Germinal center (tissue), 1 donor: ENCODE results near the gene SBSN.
"Not testable (repeated sequence)": the region's sequence is repeated elsewhere in the genome, so short reads cannot be mapped to it uniquely, and the experiment has no call there.

Experiments used
- DNase-seq: peaks from one replicate; pipeline ENCODE4 v3.0.0; 2012; ENCODE audit warnings: mixed read lengths, low spot score

The SBSN gene

DNA sequence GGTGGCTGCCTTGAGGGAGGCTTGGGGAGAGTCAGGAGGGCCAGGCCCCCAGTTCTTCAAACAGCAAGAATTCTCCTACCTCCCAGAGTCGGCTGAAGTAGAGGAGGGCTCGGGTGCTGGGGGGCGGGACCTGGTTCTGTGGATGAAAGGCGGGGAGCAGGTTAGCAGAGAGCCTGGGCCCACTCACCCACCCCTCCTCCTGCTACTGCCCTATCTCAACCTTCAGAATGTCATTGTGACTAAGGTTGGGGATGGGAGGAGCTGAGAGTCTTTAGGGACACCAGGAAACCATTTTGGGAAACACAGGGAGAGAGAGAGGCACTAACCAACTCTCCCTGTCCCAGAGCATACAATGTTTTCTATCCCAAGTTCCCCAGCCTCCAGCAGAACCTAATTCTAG lies 25.4 kb downstream of the SBSN start:
- DNase-seq = no peak

DNA sequence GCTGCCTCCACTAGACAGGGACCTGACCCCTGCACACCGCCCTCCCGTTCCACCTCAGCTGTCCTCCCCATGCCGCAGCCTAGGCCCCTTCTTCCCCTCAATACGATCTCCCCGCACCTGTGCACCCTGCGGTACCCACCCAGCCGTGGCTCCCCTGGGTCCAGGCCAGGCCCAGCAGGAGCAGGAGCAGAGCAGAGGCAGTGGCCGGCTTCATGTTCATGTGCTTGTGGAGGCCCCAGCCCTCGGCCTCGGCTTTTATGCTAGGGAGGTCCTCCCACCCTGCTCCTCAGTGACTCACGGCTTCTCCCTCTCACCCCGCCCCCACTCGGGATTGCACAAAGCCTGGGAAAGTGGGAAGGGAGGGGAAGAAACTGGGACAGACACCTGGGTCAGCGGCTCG lies 26.4 kb downstream of the SBSN start:
- no peak for DNase-seq

DNA sequence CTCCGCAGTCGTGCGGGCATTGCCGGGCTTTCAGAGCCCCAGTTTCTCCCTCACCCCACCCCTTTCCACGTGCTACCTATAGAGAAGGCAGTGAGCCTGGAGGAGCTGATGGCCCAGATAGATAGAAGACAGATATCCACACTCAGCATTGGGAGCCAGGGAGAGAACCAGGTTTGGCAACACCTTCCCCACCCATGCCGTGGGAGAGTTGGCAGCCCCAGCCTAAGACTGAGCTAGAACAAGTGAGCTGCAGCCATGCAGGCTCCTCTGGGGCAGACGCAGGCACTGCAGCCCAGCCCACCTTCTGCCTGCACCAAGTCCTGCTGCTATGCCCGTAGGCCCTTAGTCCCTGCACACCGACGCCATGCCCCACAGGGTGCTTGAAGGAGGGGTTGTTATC lies 27.5 kb downstream of the SBSN start:
- DNase-seq = no peak

- no peak for DNase-seq
Measured at GRCh38 chr19:35498984-35499527, 29.1 kb downstream of the SBSN start.

DNA sequence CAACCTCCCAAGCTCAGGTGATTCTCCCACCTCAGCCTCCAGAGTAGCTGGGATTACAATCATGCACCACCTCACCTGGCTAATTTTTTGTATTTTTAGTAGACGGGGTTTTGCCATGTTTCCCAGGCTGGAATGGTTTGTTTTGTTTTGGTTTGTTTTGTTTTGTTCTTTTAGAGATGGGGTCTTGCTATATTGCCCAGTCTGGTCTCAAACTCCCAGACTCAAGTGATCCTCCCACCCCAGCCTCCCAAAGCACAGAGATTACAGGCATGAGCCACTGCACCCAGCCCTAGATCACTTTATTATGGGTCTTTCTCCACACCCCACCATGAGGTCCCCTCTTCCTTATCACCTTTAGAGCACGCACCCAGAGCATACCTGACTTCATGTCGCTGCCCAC lies 29.9 kb downstream of the SBSN start:
- DNase-seq = no peak

- DNase-seq = no peak
Measured at GRCh38 chr19:35497406-35497805, 30.7 kb downstream of the SBSN start.

- DNase-seq = peak; percentile 88
Measured at GRCh38 chr19:35495107-35496064, 32.7 kb downstream of the SBSN start.

DNA sequence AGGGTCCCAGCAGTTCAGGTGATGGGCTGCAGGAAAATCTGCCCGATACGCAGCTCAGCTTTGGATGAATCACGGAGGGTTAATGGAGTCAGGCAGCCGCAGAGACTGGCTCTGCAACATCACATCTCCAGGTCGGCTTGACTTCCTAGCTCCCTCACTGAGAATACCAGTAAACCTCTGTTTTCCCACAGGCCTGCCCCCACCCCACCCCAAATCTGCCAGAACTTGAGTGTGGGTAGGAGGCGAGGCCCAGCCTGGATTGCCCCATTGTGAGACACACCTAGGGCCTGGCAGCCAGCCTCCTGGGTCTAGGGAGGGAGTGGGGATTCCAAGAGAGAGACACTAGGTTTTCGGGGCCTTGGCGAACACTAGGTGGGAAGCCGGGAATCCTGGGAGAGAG lies 34.1 kb downstream of the SBSN start:
- DNase-seq = no peak

DNA sequence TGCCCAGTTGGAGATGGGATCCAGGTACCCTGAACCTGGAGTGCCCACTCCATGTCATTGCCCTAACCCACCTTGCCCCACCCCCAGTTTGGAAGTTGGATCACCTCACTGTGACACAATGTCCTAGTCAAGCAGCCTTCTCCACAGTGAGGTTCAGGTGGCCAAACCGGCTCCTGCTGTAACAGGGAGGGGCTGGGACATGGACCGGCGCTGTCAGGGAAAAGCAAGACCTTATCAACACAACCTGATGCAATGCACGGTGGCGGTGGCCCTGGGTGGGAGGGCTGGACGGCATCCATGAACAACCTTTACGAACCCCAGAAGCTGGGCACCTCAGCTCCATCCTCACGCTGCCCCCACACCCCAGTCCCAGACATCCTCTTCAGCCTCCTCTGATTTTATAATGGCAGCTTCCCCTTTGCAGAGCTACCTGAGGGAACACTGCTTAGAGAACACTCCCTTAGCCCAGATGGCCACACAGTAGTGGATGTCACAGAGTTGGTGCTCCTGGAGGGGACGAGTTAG lies 36.2 kb downstream of the SBSN start:
- DNase-seq = no peak

DNA sequence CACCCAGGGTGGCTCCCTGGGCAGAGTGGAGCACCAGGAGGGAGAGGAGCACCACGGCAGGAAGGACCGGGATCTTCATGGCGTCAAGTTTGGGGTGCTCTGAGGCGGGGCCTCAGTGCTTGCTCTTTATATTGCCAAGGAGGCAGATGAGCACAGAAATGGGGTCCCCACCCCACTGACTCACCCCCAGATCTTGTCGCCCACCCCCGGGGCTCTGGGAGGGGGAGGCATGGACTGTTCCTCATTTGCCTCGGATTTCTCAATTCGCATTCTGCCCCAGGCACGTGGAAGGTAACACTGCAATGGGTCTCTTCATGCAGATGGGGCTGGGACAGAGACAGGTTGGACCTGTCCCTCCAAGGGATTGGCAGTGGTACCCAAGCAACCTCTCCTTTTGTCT lies 37.7 kb downstream of the SBSN start, which contains the start of gene KRTDAP:
Gene KRTDAP, minus strand, starts transcription at position 101 of the 400 bp plus-strand sequence. Its CDS starts 22 bp downstream, at position 79.
- DNase-seq = no peak

GRCh38 chr19:35488677-35489076 lies 39.4 kb downstream of the SBSN start:
- DNase-seq = no peak

DNA sequence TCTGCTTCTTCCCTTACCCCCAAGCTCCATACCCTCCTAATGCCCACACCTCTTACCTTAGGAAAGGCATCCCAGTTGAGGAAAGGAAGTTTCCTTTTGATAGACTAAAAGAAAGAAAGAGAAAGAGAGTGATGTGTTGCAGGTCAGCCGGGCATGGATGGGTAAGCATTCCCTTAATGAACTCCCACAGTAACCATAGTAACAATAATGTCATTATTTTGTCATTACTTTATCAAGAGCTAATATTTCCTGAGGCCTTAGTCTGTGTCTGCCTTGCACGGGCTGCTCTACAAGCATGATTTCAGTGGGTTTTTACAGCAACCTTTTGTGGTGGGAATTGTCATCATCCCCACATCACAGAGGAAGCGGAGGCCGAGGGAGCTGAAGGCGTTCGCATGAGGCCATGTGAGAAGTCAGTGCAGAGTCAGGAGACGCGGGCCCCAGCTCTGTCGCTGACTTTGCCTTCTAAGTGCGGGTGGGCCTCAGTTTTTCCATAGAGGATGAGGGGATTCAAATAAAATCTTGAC lies 40.4 kb downstream of the SBSN start:
- DNase-seq = no peak

GRCh38 chr19:35486268-35486708 lies 41.8 kb downstream of the SBSN start:
- DNase-seq = no peak

- DNase-seq = peak; percentile 91
Measured at GRCh38 chr19:35484252-35485036, 43.7 kb downstream of the SBSN start.

- no peak for DNase-seq
Measured at GRCh38 chr19:35483089-35483488, 45.0 kb downstream of the SBSN start.

DNA sequence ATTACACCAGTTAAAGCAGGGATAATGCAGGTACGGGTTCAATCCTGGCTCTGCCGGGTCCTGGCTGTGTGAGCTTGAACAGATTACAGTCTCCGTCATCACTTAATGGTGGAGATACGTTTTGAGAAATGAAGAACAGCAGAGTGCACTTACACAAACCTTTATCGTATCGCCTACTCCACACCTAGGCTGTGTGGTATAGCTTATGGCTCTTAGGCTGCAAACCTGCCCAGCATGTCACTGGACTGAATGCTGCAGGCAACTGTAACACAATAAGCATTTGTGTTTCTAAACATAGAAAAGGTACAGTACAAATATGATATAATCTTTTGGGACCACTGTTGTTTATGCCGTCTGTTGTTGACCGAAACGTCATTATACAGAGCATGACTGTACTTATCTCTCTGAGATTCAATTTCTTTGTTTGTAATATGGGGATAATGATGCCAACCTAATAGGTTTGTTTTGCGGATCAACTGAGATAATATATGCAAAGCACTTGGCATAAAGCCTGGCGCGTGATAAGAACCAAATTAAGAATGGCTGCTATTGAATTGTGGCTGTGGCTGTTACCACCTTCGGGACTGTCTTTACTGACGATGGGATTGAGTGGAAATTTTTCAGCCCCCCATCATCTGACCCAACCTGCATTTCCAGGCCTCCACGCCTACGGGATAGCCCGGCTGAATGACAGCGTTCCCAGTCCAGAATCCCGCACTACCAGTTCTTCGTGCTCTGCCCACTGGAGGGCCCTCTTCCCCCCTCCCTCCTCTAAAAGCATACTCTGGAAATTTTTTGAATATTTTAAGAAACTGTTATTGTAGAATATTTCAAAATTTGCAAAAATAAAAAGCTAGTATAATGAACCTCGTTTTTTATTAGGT lies 49.1 kb downstream of the SBSN start:
- no peak for DNase-seq

DNA sequence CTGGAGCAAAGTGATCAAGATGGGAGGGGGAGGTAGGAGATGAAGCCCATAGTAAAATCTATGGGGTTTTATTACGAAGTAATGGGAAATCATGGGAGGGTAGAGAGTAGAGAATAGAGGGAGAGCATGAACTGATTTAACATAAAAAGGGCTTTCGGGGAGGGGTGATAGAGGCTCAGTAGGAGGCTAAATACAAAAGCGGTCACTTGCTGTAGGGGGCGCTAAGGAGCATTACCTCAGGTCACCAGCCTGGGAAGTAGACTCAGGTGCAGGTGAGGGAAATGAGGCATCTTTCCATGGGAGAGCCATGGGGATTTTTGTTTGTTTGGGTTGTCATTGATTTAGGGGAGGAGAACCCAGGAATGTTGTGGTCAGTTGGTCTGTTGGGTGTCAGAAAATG lies 52.0 kb downstream of the SBSN start:
- no peak for DNase-seq

GRCh38 chr19:35474594-35474993 lies 53.5 kb downstream of the SBSN start:
- not testable (repeated sequence) for DNase-seq

GRCh38 chr19:35474104-35474503 lies 54.0 kb downstream of the SBSN start:
- no peak for DNase-seq
